Thoracic aorta (tissue), 2 donors: ENCODE data around the gene EXOC1L. TPM values are rescaled to one million over a fixed set of nuclear protein-coding genes. Genes with fewer than 3 reads are reported as not detected.

Experiments
- ATAC-seq: fragments of 150-250 bp; one replicate; pipeline ENCODE4 v1.8.0; 2017; ENCODE audit warnings: low read depth; ENCODE audit not compliant: insufficient number of reproducible peaks, low FRiP score
- DNase-seq: peaks from one replicate; pipeline ENCODE4 v3.0.0-alpha.2; 2020; ENCODE audit warnings: low spot score
- H3K27ac ChIP-seq, 2 donors: fragments of 200-600 bp; sonication (generic); 1 replicate in 1 of 2; 2 replicates in 1 of 2; pipeline ENCODE4 v1.5.1; 2016; ENCODE audit warnings: mild to moderate bottlenecking in 2 of 2, moderate library complexity in 2 of 2
- H3K27me3 ChIP-seq: fragments of 200-600 bp; sonication (generic); replicated peaks from 2 replicates; pipeline ENCODE4 v1.6.0; 2016; ENCODE audit warnings: mild to moderate bottlenecking; ENCODE audit not compliant: insufficient read depth
- H3K36me3 ChIP-seq: fragments of 200-600 bp; sonication (generic); one replicate; pipeline ENCODE4 v1.5.1; 2016
- H3K4me1 ChIP-seq, 2 donors: fragments of 200-600 bp; sonication (generic); 1 replicate in 1 of 2; 2 replicates in 1 of 2; pipeline versions ENCODE4 v1.5.1 to v1.6.0; 2016; ENCODE audit warnings: low read depth in 2 of 2, mild to moderate bottlenecking in 1 of 2; ENCODE audit not compliant: control insufficient read depth in 1 of 2
- H3K4me3 ChIP-seq: fragments of 200-600 bp; sonication (generic); 2 replicates; pipeline ENCODE4 v1.5.1; 2016; ENCODE audit warnings: mild to moderate bottlenecking
- H3K9me3 ChIP-seq: fragments of 200-600 bp; sonication (generic); 2 replicates; pipeline ENCODE4 v1.5.1; 2016
- CTCF ChIP-seq: fragments of 200-600 bp; sonication (generic); IDR thresholded peaks from one replicate; pipeline ENCODE4 v1.5.1; 2019; ENCODE audit warnings: antibody characterized with exemption
- total RNA-seq, 2 donors: library from RNA; depleted of rRNA; stranded (reverse); fragments of >200 nt; gene quantifications; one replicate each; pipeline versions ENCODE4 v1.1.0 to v1.2.3, GENCODE V29; 2016

The EXOC1L gene
- total RNA-seq, 2 donors from 2014 or later, result not detected

- H3K9me3 ChIP-seq, result no peaks in the 10 kb centered on the region
- TF ChIP-seq CTCF, result no peak
- ATAC-seq (no peak), DNase-seq (no peak)
- no peaks in the 10 kb centered on the region for H3K36me3 ChIP-seq
- H3K27ac ChIP-seq, result no peak overlapping the region
- H3K4me1 ChIP-seq, result no peaks in the 10 kb centered on the region
- no peaks in the 10 kb centered on the region for H3K27me3 ChIP-seq
- H3K4me3 ChIP-seq, result no peak overlapping the region
Measured at GRCh38 chr4:55784747-55785146, 34.8 kb upstream of the EXOC1L start.

GRCh38 chr4:55791666-55792065 is 27.9 kb upstream of the EXOC1L start:
- DNase-seq (no peak), ATAC-seq (no peak)
- peaks cover 0 to 5% of the 10 kb centered on the region in 2 donors for H3K4me1 ChIP-seq
- H3K9me3 ChIP-seq, result no peaks in the 10 kb centered on the region
- no peaks in the 10 kb centered on the region for H3K36me3 ChIP-seq
- no peak for TF ChIP-seq CTCF
- no peaks in the 10 kb centered on the region for H3K27me3 ChIP-seq
- H3K4me3 ChIP-seq, result no peak overlapping the region
- no peak overlapping the region for H3K27ac ChIP-seq

GRCh38 chr4:55793479-55793878 is 26.1 kb upstream of the EXOC1L start:
- no peaks in the 10 kb centered on the region for H3K27me3 ChIP-seq
- no peak for ATAC-seq
- peaks cover 0 to 5% of the 10 kb centered on the region in 2 donors for H3K4me1 ChIP-seq
- no peaks in the 10 kb centered on the region for H3K36me3 ChIP-seq
- no peak for DNase-seq
- H3K9me3 ChIP-seq, result no peaks in the 10 kb centered on the region
- TF ChIP-seq CTCF, result no peak
- no peak overlapping the region for H3K27ac ChIP-seq
- H3K4me3 ChIP-seq, result peak overlapping the region; percentile 60

GRCh38 chr4:55794053-55794452 is 25.5 kb upstream of the EXOC1L start:
- H3K4me1 ChIP-seq, result peaks cover 0 to 5% of the 10 kb centered on the region in 2 donors
- DNase-seq, result no peak

GRCh38 chr4:55795341-55795740 is 24.2 kb upstream of the EXOC1L start:
- Histone ChIP-seq H3K36me3 (no peaks in the 10 kb centered on the region), H3K4me1 (peaks cover 0 to 5% of the 10 kb centered on the region in 2 donors), H3K9me3 (no peaks in the 10 kb centered on the region), H3K27ac (no peak overlapping the region), H3K4me3 (no peak overlapping the region), H3K27me3 (no peaks in the 10 kb centered on the region)
- TF ChIP-seq CTCF, result no peak
- DNase-seq, result no peak
- ATAC-seq, result no peak

More at GRCh38 chr4:55794053-55794452, 25.5 kb upstream of the EXOC1L start:
- Histone ChIP-seq H3K27me3 (no peaks in the 10 kb centered on the region), H3K4me3 (no peak overlapping the region), H3K36me3 (no peaks in the 10 kb centered on the region), H3K27ac (no peak overlapping the region), H3K9me3 (no peaks in the 10 kb centered on the region)
- no peak for TF ChIP-seq CTCF
- ATAC-seq, result no peak
